HG03060 (cell line): ENCODE data around the gene SLC66A1.
A peak's percentile ranks its signal among the peaks of the same experiment; 100 is the strongest.
"Not testable (repeated sequence)": the region's sequence is repeated elsewhere in the genome, so short reads cannot be mapped to it uniquely, and the experiment has no call there.

Experiments
- ATAC-seq: cut with Tn5 transposase; IDR thresholded peaks from one replicate; pipeline ENCODE4 v1.9.1; 2021; ENCODE audit warnings: low read depth, moderate number of reproducible peaks; ENCODE audit not compliant: unreplicated experiment

Gene SLC66A1

GRCh38 chr1:19311931-19312781 is at the start of gene SLC66A1, which contains the start of gene AKR7A2:
Gene SLC66A1 (plus strand): TSS chr1:19312326. CDS start chr1:19317678, 5,352 bp downstream.
Gene AKR7A2 (minus strand): TSS chr1:19312144. CDS start chr1:19312124, 20 bp downstream.
- ATAC-seq, result peak; percentile 33

DNA sequence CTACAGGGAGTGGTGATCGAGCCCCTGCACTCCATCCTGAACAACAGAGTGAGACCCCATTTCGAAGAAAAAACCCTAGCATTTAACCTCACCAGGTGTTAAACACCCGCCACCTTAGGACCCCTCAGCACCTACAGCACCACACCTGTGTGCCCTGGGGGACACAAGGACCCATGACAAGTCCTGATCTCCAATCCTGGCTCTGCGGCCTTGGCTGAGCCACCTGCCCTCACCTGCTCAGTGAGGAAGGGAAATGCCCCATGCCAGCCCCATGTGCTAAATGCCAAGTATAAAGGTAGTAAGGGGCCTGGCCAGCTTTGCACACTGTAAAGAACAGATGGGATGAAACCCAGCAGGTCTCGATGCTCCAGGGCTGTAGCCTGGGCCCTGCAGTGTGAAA is 49.4 kb upstream of the SLC66A1 start:
- ATAC-seq, result no peak

GRCh38 chr1:19268445-19268844 is 43.7 kb upstream of the SLC66A1 start:
- no peak for ATAC-seq

DNA sequence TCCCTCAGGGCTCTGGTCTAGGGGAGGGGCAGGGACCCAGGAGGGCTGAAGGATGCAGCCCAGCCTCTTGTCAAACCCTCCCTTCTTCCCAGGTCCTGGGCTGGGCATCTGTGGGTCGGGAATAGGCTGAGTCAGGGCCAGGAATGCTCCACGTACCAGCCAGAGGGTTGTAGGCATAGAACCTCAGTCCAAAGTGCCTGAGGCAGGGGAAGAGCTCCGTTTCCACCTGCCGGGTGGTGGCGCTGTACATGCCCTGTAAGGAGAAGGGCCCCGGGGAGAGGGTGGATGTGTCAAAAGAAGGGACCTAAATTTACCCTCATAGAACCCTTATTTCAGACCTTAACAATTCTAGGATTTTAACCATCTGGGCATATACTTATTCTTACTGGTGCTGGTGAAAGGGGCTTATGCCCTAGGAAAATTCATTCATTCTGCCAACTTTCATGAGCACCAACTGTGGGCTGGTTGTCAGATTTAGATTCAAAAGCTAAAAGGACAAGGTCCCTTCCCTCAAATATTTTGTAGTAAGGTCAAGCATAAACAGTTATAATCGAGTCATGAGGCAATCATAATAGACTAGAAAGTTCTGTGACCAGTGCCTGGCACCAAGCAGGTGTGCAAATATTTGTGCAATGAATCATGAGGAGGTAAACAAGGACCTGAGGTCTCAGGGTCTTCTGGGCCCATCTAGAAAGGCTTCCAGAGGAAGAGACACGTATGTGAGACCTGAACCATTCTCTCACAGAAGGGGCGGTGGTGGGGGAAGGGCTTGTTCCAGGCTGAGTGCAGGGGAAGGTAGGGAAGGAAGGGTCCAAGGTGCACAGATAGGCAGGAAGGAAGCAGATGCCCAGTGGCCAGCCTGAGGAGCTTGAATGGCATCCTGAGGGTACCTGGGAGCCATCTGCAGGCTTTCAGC is 42.4 kb upstream of the SLC66A1 start:
- ATAC-seq, result not testable (repeated sequence)

DNA sequence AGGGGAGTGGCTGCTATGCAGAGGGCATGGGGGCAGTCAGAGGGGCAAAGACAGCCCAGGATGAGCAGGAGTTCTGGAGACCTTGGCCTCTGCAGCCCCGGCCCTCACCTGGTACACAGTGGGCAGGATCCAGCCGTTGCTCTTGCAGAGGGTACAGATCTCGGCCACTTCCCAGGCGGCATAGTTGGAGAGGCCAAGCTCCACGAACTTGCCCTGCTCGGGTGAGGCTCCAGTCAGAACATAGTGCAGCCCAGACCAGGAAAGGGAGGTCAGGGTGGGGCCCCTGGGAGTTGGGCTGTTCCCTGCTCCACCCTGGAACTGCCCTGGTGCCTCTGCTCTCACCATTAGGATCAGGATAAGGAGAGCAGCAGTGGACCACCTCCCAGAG is 41.8 kb upstream of the SLC66A1 start:
- ATAC-seq, result not testable (repeated sequence)

- no peak for ATAC-seq
Measured at GRCh38 chr1:19272064-19272463, 40.1 kb upstream of the SLC66A1 start.

- ATAC-seq, result no peak
Measured at GRCh38 chr1:19273106-19273843, 38.9 kb upstream of the SLC66A1 start.

DNA sequence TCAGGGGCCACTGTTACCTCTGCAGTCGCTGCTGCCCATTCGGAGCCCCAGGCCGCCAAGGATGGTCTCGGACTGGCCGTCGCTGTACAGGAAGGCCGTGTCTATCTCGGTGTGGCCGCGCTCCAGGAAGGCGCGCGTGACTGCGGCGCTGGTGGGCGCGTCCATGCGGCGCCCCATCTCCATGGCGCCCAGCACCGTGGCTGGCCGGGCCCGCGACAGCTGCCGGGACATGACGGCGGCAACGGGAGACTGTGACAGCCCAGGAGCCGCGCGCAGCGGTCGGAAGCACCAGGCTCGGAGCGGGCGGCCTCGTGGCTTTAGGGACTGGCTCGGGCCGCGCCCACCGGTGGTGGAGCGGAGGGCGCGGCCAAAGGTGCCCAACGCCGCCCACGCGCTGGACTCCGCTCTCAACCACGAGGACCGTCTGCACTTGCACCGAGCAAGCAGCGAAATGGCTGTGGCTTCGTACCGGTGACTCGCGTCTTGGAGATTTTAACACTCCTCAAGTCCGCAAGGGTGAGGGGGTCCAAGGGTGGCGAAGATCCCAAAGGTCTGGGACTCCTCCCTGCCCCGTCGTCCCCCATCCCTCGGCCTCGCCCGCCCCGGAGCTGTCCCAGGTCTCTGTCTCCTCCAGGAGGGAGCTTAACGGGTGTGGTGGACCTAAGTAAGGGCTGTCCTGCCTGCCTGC is 38.1 kb upstream of the SLC66A1 start:
- ATAC-seq, result not testable (repeated sequence)

- ATAC-seq, result no peak
Measured at GRCh38 chr1:19274636-19275035, 37.5 kb upstream of the SLC66A1 start.

GRCh38 chr1:19283891-19284290 is 28.2 kb upstream of the SLC66A1 start:
- no peak for ATAC-seq

GRCh38 chr1:19284881-19285280 is 27.2 kb upstream of the SLC66A1 start:
- no peak for ATAC-seq

GRCh38 chr1:19285366-19285765 is 26.8 kb upstream of the SLC66A1 start:
- not testable (repeated sequence) for ATAC-seq

- not testable (repeated sequence) for ATAC-seq
Measured at GRCh38 chr1:19285807-19286206, 26.3 kb upstream of the SLC66A1 start.

GRCh38 chr1:19287436-19288185 is 24.5 kb upstream of the SLC66A1 start:
- no peak for ATAC-seq

GRCh38 chr1:19288324-19289241 is 23.5 kb upstream of the SLC66A1 start, which contains the start of gene AKR7A3:
Gene AKR7A3 (minus strand): TSS chr1:19288770. CDS start chr1:19288709, 61 bp downstream.
- ATAC-seq, result not testable (repeated sequence)

DNA sequence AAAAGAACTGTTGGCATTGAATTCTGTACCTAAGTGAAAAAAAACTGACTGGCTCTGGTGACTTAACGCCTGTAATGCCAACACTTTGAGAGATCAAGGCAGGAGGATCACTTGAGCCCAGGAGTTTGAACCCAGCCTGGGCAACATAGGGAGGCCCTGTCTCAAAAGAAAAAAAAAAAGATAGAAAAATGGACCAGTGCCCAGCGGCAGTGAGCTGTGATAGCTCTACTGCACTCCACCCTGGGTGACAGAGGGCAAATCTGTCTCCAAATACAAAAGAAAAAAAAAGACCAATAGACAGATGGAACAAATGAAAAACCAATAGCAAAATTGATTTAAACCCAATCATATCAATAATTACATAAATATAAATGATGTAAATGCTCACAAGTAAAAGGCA is 22.9 kb upstream of the SLC66A1 start:
- no peak for ATAC-seq

GRCh38 chr1:19294638-19295037 is 17.5 kb upstream of the SLC66A1 start:
- ATAC-seq, result no peak

DNA sequence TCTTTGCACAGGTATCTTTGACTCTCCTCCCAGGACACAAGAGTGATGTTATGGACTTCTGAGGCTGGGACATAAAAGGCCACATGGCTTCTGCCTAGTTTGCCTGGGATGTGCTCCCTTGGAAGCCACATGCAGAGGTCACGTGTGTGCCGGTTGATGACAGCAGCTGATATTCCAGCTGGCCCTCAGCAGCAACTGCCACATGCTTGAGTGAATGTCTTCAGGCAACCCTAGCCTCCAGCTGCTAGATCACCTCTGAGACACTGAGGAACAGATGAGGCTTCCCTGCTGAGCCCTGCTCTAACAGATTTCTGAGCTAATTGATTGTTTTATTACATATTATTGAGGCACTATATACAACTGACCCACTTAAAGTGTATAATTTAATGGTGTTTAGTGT is 11.9 kb upstream of the SLC66A1 start:
- no peak for ATAC-seq
